Measurements from ENCODE around the gene LRCH3.

- TF ChIP-seq CTCF (IDR thresholded peaks at IDR 0.05) (no peak), POLR2AphosphoS5 (IDR thresholded peaks at IDR 0.05; ENCODE audit: low read depth, low read length) (no peak), SIN3A (IDR thresholded peaks at IDR 0.05; ENCODE audit: borderline replicate concordance, insufficient read depth, low read depth, low read length) (no peak)
Observed at GRCh38 chr3:197833930-197834715, 43.1 kb downstream of the LRCH3 start.
